Activated CD8-positive, alpha-beta memory T cell treated with anti-CD3 and anti-CD28 coated beads for 48 hours (primary cell): Measurements from ENCODE around the gene GLP1R.

ENCODE experiments used
- DNase-seq, 3 experiments: peaks; one replicate each; pipeline ENCODE4 v3.0.0-alpha.2; 2020; ENCODE audit warnings: low read depth in 2 of 3, low spot score in 2 of 3

The GLP1R gene

GRCh38 chr6:39043776-39044175 is 4.8 kb upstream of the GLP1R start:
- no peak for DNase-seq

- no peak for DNase-seq
These were observed 4.4 kb upstream of the GLP1R start for GRCh38 chr6:39044181-39044580.

DNA sequence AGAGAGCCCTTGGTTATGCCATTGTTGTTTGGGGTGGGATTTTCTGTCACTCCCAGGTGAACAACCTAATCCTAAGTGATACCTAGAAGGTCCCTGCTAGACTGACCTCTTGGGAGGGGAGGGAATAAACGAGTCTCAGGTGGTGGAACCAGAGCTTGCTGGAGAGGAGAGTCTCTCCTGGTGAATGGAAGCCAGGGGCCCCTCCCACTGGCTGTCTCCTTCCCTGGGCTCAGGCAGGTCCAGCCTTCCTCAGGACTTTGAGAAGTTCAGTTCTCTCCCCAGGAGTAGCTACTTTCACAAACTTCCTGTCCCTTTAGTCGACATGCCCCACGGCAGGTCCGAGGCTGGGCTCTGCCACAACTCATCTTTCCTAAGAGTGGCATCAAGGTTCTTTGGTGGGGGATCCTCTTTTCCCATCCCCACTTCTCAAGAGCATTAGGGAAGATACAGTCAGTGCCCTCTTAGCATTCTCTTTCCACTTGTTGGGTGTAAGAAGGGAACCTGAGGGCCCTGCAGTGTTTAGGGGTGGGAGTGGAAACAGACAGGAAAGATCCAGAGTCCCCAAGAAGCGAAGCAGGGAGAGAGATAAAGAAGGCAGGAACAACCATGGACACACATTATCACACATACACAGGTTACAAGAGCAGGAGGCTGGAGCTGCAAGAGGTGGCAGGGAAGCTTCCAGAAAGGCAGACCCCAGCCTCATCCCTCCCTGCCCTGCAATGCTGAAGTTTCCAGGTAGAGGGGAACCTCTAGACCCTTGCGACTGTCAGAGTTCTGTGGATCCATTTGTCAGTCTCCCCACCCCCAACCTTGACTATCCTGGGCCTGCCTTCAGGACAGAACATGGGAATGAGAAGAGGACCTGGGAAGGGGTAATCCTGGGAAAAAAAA is 900 bp upstream of the GLP1R start:
- no peak for DNase-seq

- DNase-seq = no peak
These were observed 1.1 kb downstream of the GLP1R start for GRCh38 chr6:39049575-39050283.

GRCh38 chr6:39050453-39051112 is 2.0 kb downstream of the GLP1R start:
- DNase-seq = no peak

DNA sequence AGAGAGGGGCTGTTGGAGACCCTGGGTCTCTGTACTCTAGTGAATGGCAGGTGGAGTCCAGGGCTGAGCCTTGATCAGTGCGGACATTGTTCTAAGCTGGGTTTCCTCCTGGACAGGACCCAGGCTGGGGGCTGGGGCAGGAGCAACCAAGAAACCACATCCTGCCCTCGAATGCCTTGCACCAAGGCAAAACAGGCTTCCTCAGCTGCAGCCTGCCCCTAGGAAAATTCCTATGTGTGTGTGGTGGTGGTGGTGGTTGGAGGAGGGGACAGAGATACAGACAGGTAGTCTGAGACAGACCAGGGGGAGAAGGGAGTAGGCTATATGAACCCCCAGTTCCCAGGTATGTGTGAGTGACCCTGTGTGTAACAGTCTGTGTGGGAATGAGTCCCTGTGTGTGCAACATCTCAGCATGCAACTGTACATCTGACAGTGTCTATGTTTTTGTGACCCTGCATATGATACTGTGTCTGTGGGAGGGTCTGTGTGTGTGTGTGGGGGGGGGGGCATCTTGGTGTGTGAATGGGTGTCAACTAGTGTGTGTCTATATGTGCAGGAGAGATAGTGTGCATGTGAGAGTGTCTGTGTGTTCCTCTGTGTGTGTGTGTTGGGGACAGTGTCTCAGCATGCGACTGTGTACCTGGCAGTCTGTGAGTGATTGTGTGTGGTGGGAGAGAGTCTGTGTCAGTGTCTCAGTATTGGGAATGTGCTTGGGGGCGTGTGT is 3.0 kb downstream of the GLP1R start:
- no peak for DNase-seq

- no peak for DNase-seq
These were observed 4.5 kb downstream of the GLP1R start for GRCh38 chr6:39053016-39053624.

DNA sequence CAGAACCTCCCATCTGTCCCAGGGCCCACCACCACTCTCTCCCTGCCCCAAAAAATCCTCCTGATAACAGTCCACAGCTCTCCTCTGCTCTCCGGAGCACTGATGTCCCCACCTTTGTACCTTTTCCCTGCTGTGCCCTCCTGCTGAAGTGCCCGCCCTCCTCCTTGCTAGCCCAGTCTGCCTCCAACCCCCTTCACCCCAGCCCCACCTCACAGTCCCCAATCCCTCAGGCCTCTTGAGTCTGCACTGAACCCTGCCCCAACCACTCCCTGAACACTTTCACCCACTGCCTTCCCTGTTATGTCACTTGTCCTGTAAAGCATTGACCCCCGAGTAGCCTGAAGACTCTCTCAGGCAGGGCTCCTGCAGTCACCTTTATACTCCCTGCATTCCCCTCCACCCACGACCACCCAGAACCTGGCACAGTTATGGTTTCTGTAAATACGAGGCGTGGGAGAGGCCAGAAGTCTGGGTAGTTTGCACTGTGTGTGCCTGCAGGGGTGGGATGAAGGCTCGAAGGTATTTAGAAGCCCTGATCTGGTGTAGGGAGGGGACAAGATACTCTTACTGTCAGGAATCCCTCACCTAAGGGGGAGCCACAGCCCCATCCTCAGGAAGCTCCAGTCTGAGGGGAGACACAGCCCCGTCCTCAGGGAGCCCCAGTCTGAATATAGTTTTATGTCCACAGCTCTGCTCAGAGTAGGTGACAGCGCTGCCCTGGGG is 5.4 kb downstream of the GLP1R start:
- no peak for DNase-seq

GRCh38 chr6:39054577-39055142 is 6.1 kb downstream of the GLP1R start:
- DNase-seq = no peak

GRCh38 chr6:39055661-39056060 is 7.1 kb downstream of the GLP1R start:
- no peak for DNase-seq

GRCh38 chr6:39056191-39056590 is 7.6 kb downstream of the GLP1R start:
- DNase-seq = no peak

GRCh38 chr6:39056681-39057080 is 8.1 kb downstream of the GLP1R start:
- no peak for DNase-seq

DNA sequence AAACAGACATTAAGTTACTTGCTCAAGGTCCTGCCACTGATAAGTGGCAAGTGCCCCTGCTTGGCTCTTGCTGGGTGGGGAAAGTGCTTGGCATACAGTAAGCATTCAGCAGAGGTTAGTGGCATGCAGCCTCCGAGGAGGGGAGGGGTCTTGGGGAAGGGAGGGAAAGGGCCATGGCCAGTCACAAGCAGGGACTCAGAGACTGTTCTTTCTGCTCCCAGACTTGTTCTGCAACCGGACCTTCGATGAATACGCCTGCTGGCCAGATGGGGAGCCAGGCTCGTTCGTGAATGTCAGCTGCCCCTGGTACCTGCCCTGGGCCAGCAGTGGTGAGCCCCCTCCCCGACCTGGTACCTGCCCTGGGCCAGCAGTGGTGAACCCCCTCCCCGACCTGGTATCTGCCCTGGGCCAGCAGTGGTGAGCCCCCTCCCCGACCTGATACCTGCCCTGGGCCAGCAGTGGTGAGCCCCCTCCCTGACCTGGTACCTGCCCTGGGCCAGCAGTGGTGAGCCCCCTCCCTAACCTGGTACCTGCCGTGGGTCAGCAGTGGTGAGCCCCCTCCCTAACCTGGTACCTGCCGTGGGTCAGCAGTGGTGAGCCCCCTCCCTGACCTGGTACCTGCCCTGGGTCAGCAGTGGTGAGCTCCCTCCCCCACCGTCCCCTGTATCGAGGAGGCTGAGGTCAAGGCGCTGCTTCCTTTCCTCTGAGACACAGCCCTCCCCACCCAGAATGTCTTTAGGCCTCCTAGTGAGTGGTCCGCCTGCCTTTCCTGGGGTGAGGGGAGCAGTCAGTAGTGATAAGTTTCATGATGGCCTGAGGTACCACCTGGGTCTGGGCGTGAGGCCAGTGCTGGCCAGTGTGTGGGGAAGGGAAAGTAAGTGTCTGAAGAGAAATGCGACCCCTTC is 8.9 kb downstream of the GLP1R start:
- no peak for DNase-seq

- DNase-seq = no peak
These were observed 10.0 kb downstream of the GLP1R start for GRCh38 chr6:39058471-39059147.

DNA sequence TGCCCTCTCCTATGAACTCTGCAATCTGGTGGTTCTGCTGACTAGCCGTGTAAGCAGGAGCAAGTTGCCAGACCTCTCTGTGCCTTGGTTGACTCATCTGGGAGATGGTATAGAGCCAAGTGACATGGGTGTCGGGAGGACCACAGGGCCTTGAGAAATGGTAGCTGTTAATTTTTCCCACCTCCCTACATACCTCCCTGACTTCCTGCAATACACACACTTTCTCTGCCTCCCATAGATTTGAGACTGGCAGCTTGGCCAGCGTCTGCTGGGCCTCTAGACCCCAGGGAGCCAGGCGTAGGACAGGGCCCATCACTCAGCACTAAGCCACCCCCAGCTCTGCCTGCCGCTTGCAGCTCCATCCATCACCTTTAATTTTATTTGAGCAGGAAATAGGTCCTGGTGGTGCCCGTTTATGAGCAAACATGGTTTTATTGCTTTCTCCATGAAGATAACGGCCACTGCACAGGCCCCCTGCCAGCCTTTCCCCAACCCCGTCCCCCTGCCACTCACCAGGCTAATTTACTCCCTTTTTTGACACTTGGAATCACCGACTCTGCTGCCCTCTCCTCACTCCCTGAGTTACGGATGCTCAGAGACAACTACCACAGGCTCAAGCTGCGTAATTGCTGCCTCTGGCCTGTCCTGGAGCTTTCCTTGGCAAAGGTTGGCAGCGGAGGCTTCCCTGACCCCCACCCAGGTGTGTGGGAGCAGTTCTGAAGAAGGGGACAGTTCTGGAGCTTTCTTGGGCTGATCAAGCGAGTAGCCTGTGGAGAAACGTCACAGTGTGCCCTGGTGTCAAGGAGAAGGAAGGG is 11.1 kb downstream of the GLP1R start:
- DNase-seq = no peak

- DNase-seq = no peak
These were observed 12.0 kb downstream of the GLP1R start for GRCh38 chr6:39060467-39061160.

- no peak for DNase-seq
These were observed 12.6 kb downstream of the GLP1R start for GRCh38 chr6:39061182-39061581.
